ENCODE data around the gene SLC35F6.

DNA sequence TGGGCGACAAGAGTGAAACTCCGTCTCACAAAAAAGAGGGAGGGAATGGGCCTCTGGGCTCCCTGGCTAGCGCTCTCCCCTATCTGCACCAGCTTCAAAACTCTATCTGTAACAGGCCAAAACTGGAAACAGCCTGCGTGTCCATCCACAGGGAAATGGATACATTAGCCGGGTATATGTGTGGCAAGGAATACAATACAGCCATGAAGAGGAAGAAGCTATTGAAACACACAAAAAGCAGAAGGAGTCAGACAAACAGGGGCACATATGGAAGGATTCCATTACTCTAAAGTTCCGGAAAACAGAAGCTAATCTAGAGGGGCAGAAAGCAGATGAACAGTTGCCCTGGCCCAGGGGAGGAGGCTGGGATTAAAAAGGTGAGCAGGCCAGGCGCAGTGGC is 24.6 kb upstream of the SLC35F6 start:
- no peak for TF ChIP-seq CTCF (IDR thresholded peaks at IDR 0.05)
- no peak for TF ChIP-seq POLR2AphosphoS5 (IDR thresholded peaks at IDR 0.05; ENCODE audit: low read depth, low read length)
- TF ChIP-seq, protein P1, sequence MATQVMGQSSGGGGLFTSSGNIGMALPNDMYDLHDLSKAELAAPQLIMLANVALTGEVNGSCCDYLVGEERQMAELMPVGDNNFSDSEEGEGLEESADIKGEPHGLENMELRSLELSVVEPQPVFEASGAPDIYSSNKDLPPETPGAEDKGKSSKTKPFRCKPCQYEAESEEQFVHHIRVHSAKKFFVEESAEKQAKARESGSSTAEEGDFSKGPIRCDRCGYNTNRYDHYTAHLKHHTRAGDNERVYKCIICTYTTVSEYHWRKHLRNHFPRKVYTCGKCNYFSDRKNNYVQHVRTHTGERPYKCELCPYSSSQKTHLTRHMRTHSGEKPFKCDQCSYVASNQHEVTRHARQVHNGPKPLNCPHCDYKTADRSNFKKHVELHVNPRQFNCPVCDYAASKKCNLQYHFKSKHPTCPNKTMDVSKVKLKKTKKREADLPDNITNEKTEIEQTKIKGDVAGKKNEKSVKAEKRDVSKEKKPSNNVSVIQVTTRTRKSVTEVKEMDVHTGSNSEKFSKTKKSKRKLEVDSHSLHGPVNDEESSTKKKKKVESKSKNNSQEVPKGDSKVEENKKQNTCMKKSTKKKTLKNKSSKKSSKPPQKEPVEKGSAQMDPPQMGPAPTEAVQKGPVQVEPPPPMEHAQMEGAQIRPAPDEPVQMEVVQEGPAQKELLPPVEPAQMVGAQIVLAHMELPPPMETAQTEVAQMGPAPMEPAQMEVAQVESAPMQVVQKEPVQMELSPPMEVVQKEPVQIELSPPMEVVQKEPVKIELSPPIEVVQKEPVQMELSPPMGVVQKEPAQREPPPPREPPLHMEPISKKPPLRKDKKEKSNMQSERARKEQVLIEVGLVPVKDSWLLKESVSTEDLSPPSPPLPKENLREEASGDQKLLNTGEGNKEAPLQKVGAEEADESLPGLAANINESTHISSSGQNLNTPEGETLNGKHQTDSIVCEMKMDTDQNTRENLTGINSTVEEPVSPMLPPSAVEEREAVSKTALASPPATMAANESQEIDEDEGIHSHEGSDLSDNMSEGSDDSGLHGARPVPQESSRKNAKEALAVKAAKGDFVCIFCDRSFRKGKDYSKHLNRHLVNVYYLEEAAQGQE (IDR thresholded peaks at IDR 0.05; ENCODE audit: insufficient read depth in 1 of 2, low read depth in 2 of 2, low read length in 1 of 2) = no peak
- TF ChIP-seq SIN3A (IDR thresholded peaks at IDR 0.05; ENCODE audit: borderline replicate concordance, insufficient read depth, low read depth, low read length) = no peak
